LNCaP clone FGC (cell line): ENCODE data around the gene NGB.
A peak's percentile ranks its signal among the peaks of the same experiment; 100 is the strongest.

ENCODE experiments used
- DNase-seq: peaks from one replicate; pipeline ENCODE4 v3.0.0-alpha.2; 2011; ENCODE audit warnings: low read depth
- H3K4me3 ChIP-seq: 2 replicates; pipeline ENCODE4 v1.5.1; 2011; ENCODE audit warnings: mild to moderate bottlenecking, low read depth, low read length, control low read depth
- CTCF ChIP-seq: IDR thresholded peaks from 2 replicates; pipeline ENCODE4 v1.5.1; 2012; ENCODE audit warnings: mild to moderate bottlenecking; ENCODE audit not compliant: control insufficient read depth, insufficient read depth; ENCODE audit errors: extremely low read depth

NGB gene

GRCh38 chr14:77220246-77221017 lies 50.6 kb downstream of the NGB start:
- DNase-seq: no peak
- H3K4me3 ChIP-seq: no peak overlapping the region
- no peak for TF ChIP-seq CTCF

GRCh38 chr14:77219591-77219990 lies 51.4 kb downstream of the NGB start:
- H3K4me3 ChIP-seq: no peak overlapping the region
- TF ChIP-seq CTCF: peak; percentile 43
- DNase-seq: peak; percentile 22

- no peak for TF ChIP-seq CTCF
Measured at GRCh38 chr14:77217551-77217950, 53.5 kb downstream of the NGB start.

More at GRCh38 chr14:77217551-77217950, 53.5 kb downstream of the NGB start:
- DNase-seq: no peak
- no peak overlapping the region for H3K4me3 ChIP-seq
